ENCODE measurements around the gene PFDN1. TPM values are rescaled to one million over a fixed set of nuclear protein-coding genes. Genes with fewer than 3 reads are reported as not detected.

Gene PFDN1
- total and polyA plus RNA-seq, 2 experiments from 2014 or later = 119 to 256 TPM

DNA sequence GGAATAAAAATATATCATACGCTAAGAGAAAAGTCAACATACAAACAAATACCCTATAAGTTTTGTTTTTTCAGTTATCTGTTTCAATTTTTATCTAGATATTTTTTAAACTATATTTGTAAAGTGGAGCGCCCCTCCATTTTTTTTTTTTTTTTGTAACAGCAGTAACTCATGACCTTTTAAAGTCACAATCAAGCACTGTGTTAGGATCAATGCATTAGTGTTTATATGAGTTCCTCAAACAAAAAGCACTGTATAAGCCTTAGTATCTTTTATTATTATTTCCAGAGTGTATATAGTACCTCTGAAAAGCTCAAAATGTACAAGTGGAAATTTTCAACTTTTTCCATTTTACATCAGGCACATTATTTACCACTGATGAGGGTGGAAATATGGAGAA lies 20.6 kb downstream of the PFDN1 start:
- Histone ChIP-seq H2AFZ (no peak overlapping the region), H3K9me2 (ENCODE audit: insufficient read depth) (no peaks in the 10 kb centered on the region), H4K20me1 (replicated peaks; ENCODE audit: insufficient read depth) (peaks cover 17% of the 10 kb centered on the region), H3K4me1 (ENCODE audit: insufficient read depth) (no peaks in the 10 kb centered on the region), H3K4me2 (no peak overlapping the region), H3K36me3 (ENCODE audit: insufficient read depth) (no peaks in the 10 kb centered on the region), H3K4me3 (no peak overlapping the region), H3K27ac (ENCODE audit: low read depth) (no peak overlapping the region), H3F3A (replicated peaks; ENCODE audit: low read depth) (no peaks in the 10 kb centered on the region), H3K79me2 (replicated peaks; ENCODE audit: insufficient read depth) (peaks cover 55% of the 10 kb centered on the region), H3K27me3 (ENCODE audit: insufficient read depth) (no peaks in the 10 kb centered on the region)
- H3K4me1 Mint-ChIP-seq = no peaks in the 10 kb centered on the region
- no peak overlapping the region for H3K4me3 Mint-ChIP-seq
- H3K27me3 Mint-ChIP-seq (ENCODE audit: insufficient read depth, low read depth, poor library complexity) = no peaks in the 10 kb centered on the region
- H3K36me3 Mint-ChIP-seq (ENCODE audit: low read depth) = peaks cover 11% of the 10 kb centered on the region
- H3K9me3 Mint-ChIP-seq = no peaks in the 10 kb centered on the region
- ATAC-seq (no peak), DNase-seq (ENCODE audit: low spot score) (no peak)
- no peak overlapping the region for H3K27ac Mint-ChIP-seq
- TF ChIP-seq, protein P1, sequence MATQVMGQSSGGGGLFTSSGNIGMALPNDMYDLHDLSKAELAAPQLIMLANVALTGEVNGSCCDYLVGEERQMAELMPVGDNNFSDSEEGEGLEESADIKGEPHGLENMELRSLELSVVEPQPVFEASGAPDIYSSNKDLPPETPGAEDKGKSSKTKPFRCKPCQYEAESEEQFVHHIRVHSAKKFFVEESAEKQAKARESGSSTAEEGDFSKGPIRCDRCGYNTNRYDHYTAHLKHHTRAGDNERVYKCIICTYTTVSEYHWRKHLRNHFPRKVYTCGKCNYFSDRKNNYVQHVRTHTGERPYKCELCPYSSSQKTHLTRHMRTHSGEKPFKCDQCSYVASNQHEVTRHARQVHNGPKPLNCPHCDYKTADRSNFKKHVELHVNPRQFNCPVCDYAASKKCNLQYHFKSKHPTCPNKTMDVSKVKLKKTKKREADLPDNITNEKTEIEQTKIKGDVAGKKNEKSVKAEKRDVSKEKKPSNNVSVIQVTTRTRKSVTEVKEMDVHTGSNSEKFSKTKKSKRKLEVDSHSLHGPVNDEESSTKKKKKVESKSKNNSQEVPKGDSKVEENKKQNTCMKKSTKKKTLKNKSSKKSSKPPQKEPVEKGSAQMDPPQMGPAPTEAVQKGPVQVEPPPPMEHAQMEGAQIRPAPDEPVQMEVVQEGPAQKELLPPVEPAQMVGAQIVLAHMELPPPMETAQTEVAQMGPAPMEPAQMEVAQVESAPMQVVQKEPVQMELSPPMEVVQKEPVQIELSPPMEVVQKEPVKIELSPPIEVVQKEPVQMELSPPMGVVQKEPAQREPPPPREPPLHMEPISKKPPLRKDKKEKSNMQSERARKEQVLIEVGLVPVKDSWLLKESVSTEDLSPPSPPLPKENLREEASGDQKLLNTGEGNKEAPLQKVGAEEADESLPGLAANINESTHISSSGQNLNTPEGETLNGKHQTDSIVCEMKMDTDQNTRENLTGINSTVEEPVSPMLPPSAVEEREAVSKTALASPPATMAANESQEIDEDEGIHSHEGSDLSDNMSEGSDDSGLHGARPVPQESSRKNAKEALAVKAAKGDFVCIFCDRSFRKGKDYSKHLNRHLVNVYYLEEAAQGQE (IDR thresholded peaks at IDR 0.05; ENCODE audit: unreplicated experiment) = no peak
- TF ChIP-seq ZNF114 (CRISPR knock-in tag; IDR thresholded peaks at IDR 0.05) (no peak), POLR2AphosphoS5 (IDR thresholded peaks at IDR 0.05; ENCODE audit: low read depth) (no peak), ZNF331 (CRISPR knock-in tag; IDR thresholded peaks at IDR 0.05; ENCODE audit: low read depth) (no peak), EZH2 (IDR thresholded peaks at IDR 0.05; ENCODE audit: low read depth, unreplicated experiment) (no peak), STAT1 (IDR thresholded peaks at IDR 0.05; ENCODE audit: unreplicated experiment) (no peak), NANOG (IDR thresholded peaks at IDR 0.05; ENCODE audit: borderline replicate concordance) (no peak)
- TF ChIP-seq, protein P2, sequence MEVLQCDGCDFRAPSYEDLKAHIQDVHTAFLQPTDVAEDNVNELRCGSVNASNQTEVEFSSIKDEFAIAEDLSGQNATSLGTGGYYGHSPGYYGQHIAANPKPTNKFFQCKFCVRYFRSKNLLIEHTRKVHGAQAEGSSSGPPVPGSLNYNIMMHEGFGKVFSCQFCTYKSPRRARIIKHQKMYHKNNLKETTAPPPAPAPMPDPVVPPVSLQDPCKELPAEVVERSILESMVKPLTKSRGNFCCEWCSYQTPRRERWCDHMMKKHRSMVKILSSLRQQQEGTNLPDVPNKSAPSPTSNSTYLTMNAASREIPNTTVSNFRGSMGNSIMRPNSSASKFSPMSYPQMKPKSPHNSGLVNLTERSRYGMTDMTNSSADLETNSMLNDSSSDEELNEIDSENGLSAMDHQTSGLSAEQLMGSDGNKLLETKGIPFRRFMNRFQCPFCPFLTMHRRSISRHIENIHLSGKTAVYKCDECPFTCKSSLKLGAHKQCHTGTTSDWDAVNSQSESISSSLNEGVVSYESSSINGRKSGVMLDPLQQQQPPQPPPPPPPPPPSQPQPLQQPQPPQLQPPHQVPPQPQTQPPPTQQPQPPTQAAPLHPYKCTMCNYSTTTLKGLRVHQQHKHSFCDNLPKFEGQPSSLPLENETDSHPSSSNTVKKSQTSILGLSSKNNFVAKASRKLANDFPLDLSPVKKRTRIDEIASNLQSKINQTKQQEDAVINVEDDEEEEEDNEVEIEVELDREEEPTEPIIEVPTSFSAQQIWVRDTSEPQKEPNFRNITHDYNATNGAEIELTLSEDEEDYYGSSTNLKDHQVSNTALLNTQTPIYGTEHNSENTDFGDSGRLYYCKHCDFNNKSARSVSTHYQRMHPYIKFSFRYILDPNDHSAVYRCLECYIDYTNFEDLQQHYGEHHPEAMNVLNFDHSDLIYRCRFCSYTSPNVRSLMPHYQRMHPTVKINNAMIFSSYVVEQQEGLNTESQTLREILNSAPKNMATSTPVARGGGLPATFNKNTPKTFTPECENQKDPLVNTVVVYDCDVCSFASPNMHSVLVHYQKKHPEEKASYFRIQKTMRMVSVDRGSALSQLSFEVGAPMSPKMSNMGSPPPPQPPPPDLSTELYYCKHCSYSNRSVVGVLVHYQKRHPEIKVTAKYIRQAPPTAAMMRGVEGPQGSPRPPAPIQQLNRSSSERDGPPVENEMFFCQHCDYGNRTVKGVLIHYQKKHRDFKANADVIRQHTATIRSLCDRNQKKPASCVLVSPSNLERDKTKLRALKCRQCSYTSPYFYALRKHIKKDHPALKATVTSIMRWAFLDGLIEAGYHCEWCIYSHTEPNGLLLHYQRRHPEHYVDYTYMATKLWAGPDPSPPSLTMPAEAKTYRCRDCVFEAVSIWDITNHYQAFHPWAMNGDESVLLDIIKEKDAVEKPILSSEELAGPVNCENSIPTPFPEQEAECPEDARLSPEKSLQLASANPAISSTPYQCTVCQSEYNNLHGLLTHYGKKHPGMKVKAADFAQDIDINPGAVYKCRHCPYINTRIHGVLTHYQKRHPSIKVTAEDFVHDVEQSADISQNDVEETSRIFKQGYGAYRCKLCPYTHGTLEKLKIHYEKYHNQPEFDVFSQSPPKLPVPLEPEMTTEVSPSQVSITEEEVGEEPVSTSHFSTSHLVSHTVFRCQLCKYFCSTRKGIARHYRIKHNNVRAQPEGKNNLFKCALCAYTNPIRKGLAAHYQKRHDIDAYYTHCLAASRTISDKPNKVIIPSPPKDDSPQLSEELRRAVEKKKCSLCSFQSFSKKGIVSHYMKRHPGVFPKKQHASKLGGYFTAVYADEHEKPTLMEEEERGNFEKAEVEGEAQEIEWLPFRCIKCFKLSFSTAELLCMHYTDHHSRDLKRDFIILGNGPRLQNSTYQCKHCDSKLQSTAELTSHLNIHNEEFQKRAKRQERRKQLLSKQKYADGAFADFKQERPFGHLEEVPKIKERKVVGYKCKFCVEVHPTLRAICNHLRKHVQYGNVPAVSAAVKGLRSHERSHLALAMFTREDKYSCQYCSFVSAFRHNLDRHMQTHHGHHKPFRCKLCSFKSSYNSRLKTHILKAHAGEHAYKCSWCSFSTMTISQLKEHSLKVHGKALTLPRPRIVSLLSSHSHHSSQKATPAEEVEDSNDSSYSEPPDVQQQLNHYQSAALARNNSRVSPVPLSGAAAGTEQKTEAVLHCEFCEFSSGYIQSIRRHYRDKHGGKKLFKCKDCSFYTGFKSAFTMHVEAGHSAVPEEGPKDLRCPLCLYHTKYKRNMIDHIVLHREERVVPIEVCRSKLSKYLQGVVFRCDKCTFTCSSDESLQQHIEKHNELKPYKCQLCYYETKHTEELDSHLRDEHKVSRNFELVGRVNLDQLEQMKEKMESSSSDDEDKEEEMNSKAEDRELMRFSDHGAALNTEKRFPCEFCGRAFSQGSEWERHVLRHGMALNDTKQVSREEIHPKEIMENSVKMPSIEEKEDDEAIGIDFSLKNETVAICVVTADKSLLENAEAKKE (CRISPR knock-in tag; IDR thresholded peaks at IDR 0.05) = no peak
- TF ChIP-seq, protein P3, sequence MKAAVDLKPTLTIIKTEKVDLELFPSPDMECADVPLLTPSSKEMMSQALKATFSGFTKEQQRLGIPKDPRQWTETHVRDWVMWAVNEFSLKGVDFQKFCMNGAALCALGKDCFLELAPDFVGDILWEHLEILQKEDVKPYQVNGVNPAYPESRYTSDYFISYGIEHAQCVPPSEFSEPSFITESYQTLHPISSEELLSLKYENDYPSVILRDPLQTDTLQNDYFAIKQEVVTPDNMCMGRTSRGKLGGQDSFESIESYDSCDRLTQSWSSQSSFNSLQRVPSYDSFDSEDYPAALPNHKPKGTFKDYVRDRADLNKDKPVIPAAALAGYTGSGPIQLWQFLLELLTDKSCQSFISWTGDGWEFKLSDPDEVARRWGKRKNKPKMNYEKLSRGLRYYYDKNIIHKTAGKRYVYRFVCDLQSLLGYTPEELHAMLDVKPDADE (IDR thresholded peaks at IDR 0.05) = no peak

Measured in GM23338 (cell line).